ENCODE data around the gene FBXO45. TPM values are rescaled to one million over a fixed set of nuclear protein-coding genes. Genes with fewer than 3 reads are reported as not detected.
"Not testable (repeated sequence)": the region's sequence is repeated elsewhere in the genome, so short reads cannot be mapped to it uniquely, and the experiment has no call there.

Gene FBXO45
- polyA plus RNA-seq, 4 donors = 14.5 to 20.5 (median 17.8) TPM

DNA sequence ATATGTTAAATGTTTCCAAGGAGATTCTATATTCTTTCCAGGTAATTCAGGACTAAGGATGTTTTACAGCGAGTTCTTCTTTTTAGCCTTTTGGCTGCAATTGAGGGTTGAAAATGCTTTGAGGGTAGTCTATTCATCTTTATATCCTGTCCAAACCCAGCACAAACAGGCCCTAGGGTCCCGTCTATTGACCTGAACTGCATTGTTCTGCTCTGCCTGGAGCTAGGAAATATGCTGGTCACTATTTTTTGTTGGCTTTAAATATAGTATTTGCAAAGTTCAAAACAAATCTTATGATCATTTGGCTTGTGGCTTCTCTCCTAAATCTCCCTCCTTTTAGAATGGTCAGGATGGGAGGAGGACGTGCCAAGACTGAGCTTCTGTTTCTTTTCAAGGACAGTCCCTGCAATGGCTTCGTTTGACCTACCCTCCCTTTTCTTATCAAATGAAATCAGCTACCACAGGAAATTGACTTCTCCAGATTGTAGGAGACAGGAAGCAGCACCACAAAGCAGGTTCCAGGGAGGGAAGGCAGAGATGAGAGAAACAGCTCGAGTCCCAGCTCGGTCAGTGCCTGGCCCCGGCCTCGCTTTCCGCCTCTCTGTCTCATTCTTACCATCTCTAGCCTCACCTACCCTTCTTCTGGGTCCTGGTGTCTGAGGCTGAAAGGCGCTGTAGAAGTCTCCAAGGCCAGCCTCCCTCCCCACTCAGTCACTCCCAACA, 43.5 kb downstream of the FBXO45 start:
- no peak for DNase-seq (ENCODE audit: low read depth in 4 of 4, low spot score in 3 of 4)

GRCh38 chr3:196615234-196615633, 46.8 kb downstream of the FBXO45 start:
- DNase-seq (ENCODE audit: low read depth in 4 of 4, low spot score in 3 of 4) = not testable (repeated sequence)

DNA sequence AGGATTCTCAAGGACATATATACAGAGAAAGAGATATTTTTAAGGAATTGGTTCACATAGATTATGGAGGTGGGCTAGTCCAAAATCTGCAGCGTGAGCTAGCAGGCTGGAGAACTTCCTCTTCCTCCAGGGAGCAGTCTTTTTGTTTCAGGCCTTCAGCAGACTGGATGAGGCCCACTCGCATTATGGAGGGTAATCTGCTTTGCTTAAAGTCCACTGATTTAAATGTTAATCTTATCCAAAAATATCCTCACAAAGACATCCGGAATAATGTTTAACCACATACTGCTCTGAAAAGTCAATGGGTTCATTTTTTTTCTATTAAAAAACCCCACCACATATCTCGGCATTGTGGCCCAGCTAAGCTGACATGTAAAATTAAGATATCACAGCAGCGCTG, 48.8 kb downstream of the FBXO45 start:
- no peak for DNase-seq (ENCODE audit: low read depth in 4 of 4, low spot score in 3 of 4)

DNA sequence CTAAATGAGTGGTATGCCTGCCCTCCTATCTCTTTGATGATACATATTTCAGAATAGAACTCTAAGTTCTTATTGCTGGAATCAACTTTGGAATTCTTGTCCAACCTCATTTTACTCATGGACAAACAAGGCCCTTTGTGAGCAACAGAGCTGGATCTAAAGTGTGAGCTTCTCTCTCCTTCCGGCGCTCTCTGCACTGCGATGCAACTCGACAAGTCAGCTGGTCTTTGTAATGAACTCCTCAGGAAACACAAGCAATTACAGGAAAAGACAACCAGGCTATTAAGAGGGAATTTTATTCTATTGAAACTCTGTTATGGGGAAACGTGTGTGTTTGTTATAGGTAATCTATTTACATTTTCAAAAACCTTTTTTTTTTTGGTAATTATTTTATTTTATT, 50.8 kb downstream of the FBXO45 start:
- no peak for DNase-seq (ENCODE audit: low read depth in 4 of 4, low spot score in 3 of 4)

- DNase-seq (ENCODE audit: low read depth in 4 of 4, low spot score in 3 of 4) = not testable (repeated sequence)
Observed at GRCh38 chr3:196619627-196620026, 51.2 kb downstream of the FBXO45 start.

DNA sequence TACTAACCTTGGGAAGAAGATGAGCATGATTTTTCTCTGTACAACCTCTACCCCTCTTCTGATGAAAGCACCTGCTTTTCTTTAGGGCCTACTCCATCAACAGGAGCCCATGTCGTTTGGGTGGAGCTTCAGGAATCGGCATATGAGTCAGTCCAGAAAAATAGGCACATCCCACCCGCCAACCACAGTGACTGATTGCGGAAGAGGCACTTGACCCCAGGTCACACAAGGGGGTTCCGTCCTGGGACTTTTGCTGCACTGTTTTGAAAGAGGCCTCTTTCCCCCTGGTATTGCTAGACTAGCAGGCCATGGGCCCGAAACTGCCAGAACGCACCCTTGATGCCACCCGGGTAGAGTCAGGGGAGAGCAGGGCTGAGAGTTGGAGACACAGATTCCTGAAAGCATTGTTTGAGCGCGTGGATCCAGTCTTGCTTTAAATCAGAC, 51.7 kb downstream of the FBXO45 start:
- no peak for DNase-seq (ENCODE audit: low read depth in 4 of 4, low spot score in 3 of 4)

GRCh38 chr3:196620684-196621083, 52.2 kb downstream of the FBXO45 start:
- DNase-seq (ENCODE audit: low read depth in 4 of 4, low spot score in 3 of 4) = no peak

- no peak for DNase-seq (ENCODE audit: low read depth in 4 of 4, low spot score in 3 of 4)
Observed at GRCh38 chr3:196621611-196622010, 53.2 kb downstream of the FBXO45 start.

GRCh38 chr3:196624067-196624790, 55.8 kb downstream of the FBXO45 start:
- DNase-seq (ENCODE audit: low read depth in 4 of 4, low spot score in 3 of 4) = no peak

GRCh38 chr3:196624907-196625306, 56.4 kb downstream of the FBXO45 start:
- DNase-seq (ENCODE audit: low read depth in 4 of 4, low spot score in 3 of 4) = no peak

DNA sequence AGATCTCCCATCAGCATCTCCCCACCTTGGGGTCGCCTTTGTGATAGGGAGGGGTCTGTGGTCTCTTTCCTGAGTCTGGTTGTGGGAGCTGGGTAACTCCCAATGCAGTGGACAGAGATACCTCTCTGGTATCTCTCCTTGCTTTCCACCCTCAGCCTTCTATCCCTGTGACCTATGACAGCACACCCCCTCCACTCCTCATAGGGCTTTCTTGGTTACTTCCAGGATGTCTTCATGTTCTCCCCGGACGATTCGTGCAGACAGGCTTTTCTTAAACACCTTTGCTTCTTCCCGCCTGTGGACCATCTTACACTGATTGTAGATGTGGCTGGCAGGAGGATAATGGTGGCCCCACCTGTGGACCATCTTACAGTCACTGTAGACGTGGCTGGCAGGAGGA, 56.9 kb downstream of the FBXO45 start:
- no peak for DNase-seq (ENCODE audit: low read depth in 4 of 4, low spot score in 3 of 4)

GRCh38 chr3:196627918-196628231, 59.4 kb downstream of the FBXO45 start:
- DNase-seq (ENCODE audit: low read depth in 4 of 4, low spot score in 3 of 4) = no peak

GRCh38 chr3:196629228-196629627, 60.8 kb downstream of the FBXO45 start:
- DNase-seq (ENCODE audit: low read depth in 4 of 4, low spot score in 3 of 4) = no peak

DNA sequence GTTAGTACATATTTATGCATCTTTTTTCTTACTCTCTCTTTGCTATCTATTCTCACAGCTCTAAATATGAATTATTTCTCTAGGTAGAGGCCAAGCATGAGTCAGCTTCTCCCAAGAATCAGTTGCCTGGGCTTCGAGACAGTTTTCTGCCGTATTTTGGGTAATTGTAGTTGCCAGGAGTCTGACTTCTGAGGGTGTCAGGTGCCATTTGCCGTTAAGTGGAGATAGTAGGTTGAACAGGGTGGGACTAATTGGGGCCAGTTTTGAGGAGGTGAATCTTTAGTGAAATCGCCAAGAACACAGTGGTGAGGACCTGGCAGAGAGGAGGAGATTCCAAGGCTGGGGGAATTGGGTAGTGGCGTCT, 63.2 kb downstream of the FBXO45 start:
- DNase-seq (ENCODE audit: low read depth in 4 of 4, low spot score in 3 of 4) = no peak

GRCh38 chr3:196632046-196632751, 63.7 kb downstream of the FBXO45 start:
- peak in 2 of 4 donors; percentile 59 to 70 for DNase-seq (ENCODE audit: low read depth in 4 of 4, low spot score in 3 of 4)

GRCh38 chr3:196633555-196634151, 65.2 kb downstream of the FBXO45 start:
- DNase-seq (ENCODE audit: low read depth in 4 of 4, low spot score in 3 of 4) = no peak

GRCh38 chr3:196634224-196634623, 65.8 kb downstream of the FBXO45 start:
- no peak for DNase-seq (ENCODE audit: low read depth in 4 of 4, low spot score in 3 of 4)

DNA sequence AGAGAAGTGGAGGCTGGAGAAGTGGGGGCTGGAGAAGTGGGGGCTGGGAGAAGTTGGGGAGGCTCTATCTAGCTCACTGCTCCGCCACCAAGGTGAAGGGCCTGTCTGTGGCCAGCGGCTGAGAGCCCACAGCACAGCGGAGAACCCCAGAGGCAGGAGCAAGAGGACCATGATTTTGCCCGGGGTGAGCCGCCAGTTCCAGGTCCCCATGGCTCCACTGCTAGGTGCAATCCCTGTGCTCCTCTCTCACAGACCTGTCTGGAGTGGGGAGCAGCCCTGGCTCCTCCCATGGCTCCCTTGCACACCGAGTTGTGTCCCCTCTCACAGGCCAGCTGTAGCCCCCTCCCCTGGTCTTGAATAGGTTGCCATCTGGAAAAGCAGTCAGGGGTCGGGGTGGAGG, 66.4 kb downstream of the FBXO45 start:
- no peak for DNase-seq (ENCODE audit: low read depth in 4 of 4, low spot score in 3 of 4)

DNA sequence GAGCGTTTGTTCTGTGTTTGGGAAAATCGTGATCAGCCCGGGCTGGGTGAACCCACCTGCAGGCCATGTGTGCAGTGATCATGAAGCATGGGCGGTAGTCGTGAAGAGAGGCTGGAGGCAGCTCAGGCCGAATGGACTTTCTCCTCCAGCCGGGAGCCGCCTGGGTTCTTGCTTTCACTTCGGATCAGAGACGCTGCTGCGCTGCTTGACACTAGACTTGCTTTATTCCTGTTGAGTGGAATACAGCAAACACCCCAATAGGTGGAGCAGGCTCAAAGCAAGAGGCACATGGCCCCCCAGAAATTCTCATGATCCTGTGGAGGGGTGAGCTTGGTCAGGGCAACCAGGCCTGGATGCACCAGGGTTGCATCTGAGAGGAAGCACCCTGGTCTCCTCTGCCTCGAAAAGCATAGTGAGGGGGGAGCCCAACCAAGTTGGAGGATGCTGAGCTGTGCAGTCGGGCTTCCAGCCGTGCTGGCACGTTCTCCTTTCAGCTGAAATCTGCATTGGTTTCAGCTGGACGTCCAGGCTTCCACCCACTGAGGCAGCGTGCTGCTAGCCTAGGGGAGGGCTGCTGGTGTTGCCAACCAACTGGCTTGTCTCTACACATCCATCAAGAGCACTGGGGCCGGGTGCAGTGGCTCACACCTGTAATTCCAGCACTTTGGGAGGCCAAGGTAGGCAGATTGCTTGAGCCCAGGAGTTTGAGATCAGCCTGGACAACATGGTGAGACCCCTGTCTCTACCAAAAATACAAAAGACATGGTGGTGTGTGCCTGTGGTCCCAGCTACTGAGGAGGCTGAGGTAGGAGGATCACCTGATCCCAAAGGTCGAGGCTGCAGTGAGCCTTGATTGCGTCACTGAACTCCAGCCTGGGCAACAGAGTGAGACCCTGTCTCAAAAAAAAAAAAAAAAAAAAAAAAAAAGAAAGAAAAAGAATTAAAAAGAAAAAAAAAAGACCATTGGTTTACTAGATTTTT, 68.2 kb downstream of the FBXO45 start:
- DNase-seq (ENCODE audit: low read depth in 4 of 4, low spot score in 3 of 4) = no peak

DNA sequence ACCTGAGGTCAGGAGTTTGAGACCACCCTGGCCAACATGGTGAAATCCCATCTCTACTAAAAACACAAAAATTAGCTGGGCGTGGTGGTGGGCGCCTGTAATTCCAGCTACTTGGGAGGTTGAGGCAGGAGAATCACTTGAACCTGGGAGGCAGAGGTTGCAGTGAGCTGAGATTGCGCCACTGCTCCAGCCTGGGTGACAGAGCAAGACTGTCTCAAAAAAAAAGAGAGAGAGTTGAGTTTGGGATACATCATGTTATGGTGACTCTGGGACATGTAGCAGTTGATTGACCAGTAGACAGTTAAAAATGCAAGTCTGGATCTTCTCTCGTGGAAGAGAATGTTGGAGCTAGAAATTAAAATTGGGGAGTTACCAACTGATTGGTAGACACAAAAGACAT, 69.5 kb downstream of the FBXO45 start:
- DNase-seq (ENCODE audit: low read depth in 4 of 4, low spot score in 3 of 4) = not testable (repeated sequence)

All from left renal pelvis (tissue), 4 donors.